Effector CD8-positive, alpha-beta T cell (primary cell): ENCODE data around the gene SAMHD1.
"Not testable (repeated sequence)": the region's sequence is repeated elsewhere in the genome, so short reads cannot be mapped to it uniquely, and the experiment has no call there.

Experiments used
- DNase-seq: peaks from one replicate; lab custom pipeline; 2025; lab: John Stamatoyannopoulos, UW

Gene SAMHD1

GRCh38 chr20:36854348-36855240 lies 96.9 kb downstream of the SAMHD1 start:
- no peak for DNase-seq

GRCh38 chr20:36852187-36852586 lies 99.3 kb downstream of the SAMHD1 start:
- no peak for DNase-seq

GRCh38 chr20:36851490-36851889 lies 100.0 kb downstream of the SAMHD1 start:
- DNase-seq, result no peak

DNA sequence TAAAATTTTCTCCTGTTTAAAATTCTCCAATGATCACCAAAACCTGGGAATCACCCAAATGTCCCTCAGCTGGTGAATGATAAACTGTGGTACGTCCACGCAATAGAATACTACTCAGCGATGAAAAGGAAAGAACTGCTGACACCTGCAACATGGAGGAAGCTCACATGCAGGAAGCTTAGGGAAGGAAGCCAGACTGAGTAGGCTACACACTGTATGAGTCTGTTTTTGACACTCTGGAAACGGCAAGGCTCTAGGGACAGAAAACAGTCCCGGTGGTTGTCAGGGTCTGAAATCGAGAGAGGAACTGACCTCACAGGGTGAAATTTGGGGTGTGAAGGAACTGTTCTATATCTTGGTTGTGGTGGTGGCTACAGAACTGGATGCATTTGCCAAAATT lies 100.7 kb downstream of the SAMHD1 start:
- no peak for DNase-seq

DNA sequence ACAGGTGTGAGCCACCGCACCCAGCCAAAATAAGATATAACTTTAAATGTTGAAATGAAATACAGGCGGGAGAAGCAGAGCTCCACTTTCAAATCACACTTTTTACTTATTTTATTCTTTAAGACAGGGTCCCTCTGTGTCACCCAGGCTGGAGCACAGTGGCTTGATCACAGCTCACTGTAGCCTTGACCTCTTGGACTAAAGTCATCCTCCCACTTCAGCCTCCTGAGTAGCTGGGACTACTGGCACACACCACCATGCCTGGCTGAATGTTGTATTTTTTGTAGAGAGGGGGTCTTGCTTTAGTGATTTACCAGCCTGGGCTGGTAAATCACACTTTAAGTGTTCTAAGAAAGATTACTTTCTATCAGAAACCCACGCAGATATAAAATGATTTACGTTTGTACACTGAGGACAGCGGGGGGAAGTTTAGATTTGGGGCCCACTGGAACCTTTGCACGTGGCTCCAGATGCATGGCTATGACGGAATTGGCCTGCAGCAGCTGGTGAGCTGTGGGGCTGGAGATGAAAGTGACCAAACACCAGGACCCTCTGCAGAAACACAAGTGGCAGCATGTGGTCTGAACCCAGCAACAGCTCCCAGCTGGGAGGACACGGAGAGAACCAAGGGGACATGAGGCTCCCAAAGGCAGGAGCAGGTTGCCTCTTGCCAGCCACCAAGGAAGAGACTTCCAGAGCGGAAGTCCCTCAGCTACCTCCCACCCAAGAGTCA lies 102.0 kb downstream of the SAMHD1 start:
- no peak for DNase-seq

GRCh38 chr20:36848677-36849076 lies 102.8 kb downstream of the SAMHD1 start:
- DNase-seq, result no peak

DNA sequence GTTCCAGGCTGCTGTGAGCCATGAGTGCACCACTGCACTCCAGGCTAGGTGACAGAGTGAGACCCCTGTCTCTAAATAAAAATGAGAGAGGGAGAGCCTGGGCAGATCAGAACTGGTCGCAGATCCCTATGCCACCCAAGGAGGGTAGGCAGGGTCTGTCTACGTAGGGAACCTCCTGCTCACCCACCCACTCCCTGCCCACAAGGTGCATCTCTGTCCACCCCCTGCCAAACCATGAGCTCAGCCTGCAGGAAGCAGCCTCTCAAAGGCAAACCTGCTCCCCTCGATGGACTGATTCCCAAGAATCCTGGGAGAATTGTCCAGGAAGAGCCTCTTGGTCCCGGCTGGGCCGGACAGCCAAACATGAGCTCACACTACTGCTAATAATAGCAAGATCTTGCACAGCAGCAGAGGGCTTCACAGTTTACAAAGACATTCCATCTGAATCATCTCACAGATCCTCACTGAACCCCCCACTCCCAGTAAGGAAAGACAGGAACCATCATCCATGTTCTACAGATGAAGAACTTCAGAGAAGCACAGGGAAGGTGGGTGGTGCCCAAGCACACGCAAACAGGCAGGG lies 103.3 kb downstream of the SAMHD1 start:
- no peak for DNase-seq

DNA sequence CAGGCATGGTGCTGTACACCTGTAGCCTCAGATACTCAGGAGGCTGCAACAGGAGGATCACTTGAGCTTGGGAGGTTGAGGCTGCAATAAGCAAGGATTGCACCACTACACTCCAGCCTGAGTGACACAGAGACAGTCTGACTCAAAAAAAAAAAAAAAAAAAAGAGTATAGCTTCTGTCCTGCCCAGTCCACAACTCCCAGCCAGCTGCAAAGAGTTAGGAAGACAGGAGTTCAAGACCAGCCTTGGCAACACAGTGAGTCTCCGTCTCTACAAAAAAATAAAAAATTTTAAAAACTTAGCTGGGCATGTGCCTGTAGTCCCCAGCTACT lies 103.8 kb downstream of the SAMHD1 start:
- DNase-seq, result no peak

DNA sequence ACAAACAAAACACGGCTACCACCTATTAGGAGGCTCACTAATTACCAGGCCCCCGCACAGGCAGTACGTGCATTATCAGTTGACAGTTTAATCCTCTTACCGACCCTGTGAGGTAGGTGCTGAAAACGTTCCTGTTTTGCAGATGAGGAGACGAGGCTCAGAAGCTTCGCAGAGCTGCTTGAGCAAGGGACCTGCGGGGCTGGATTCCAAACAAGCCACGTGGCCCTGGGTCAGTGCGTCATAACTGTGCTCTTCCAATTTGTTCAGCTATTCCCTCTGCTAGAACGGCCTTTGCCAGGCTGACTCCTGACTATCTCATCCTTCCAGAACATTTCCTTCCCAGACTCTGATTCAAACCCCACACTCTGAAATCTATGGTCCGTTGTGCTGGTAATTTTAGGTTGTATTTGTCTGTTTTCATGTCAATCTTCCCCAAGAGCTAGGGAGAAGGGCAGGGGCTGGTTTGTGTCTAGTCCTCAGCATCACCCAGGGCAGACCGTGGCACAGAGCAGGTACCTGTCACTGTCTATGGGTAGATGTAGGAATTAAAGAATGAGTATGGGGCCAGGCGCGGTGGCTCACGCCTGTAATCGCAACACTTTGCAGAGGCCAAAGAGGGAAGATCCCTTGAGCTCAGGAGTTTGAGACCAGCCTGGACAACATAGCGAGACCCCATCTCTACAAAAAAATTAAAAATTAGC lies 104.3 kb downstream of the SAMHD1 start:
- no peak for DNase-seq

DNA sequence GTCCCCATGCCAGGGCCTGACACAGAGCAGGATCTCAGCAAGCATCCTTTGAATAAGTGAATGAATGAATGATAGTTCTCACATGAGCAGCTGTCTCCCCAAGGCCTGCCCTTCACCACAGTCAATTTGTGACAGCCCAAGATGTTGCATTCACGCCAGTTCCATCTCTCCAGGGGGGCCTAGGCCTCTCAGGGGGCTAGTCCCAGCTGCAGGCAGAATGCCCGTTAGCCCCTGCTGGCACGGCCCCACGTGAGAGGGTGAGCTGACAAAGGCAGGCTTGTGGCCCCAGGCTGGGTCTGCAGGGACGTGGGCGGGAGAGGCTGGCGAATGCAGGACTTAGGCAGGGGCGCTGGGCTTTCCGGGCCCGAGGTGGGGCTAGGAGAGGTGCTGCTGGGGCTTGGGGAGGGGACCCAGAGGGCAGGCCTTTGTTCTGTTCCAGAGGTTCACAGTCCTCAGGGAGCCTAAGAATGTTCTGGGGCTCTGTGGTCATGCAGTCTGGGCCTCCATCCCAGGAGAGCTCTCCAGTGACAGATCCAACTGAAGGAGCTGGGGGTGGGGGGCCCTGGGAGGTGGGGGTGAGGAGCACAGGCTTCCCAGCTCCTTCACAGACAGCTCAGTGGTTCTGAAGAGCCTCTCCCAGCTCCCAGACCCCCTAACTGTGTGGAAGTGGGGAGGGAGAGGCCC lies 106.1 kb downstream of the SAMHD1 start:
- no peak for DNase-seq

GRCh38 chr20:36841030-36841429 lies 110.5 kb downstream of the SAMHD1 start:
- not testable (repeated sequence) for DNase-seq
